Skin epidermis (tissue), 12 donors: ENCODE data around the gene FAR2.
A peak's percentile ranks its signal among the peaks of the same experiment; 100 is the strongest.
"Not testable (repeated sequence)": the region's sequence is repeated elsewhere in the genome, so short reads cannot be mapped to it uniquely, and the experiment has no call there.

Source experiments
- H3K27ac ChIP-seq, 21 experiments: fragments of 200-600 bp; sonication (generic) in 11 of 21; one replicate each; pipeline ENCODE4 v1.5.0; 2020; ENCODE audit warnings: mild to moderate bottlenecking in 3 of 21, inconsistent platforms in 2 of 21, moderate library complexity in 2 of 21
- H3K4me3 ChIP-seq, 7 experiments: fragments of 200-600 bp; sonication (generic) in 2 of 7; one replicate each; pipeline ENCODE4 v1.5.0; 2020; ENCODE audit warnings: inconsistent platforms in 2 of 7, mild to moderate bottlenecking in 2 of 7, moderate library complexity in 1 of 7

Gene FAR2

DNA sequence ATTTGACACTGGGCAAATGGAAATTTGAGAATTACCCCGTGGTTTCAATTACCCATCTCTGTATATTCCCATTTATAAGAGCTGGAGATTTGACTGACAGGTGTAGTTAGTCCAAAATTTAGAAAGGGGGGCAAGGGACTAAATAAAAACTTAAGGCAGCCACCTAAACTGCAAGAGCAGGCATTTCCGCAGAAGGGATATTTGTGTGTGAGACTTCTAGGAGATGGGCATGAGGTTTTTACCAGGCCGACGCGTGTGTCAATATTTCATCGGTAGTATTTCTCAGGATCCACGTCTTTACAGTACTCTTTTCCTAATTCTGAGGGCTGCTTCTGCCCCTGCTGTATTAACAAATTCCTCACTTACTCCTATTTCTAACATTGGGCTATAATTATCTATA, 1.4 kb downstream of the FAR2 start:
- Histone ChIP-seq H3K4me3 (no peak overlapping the region), H3K27ac (peak overlapping the region in 1 of 21 experiments; percentile 84)

DNA sequence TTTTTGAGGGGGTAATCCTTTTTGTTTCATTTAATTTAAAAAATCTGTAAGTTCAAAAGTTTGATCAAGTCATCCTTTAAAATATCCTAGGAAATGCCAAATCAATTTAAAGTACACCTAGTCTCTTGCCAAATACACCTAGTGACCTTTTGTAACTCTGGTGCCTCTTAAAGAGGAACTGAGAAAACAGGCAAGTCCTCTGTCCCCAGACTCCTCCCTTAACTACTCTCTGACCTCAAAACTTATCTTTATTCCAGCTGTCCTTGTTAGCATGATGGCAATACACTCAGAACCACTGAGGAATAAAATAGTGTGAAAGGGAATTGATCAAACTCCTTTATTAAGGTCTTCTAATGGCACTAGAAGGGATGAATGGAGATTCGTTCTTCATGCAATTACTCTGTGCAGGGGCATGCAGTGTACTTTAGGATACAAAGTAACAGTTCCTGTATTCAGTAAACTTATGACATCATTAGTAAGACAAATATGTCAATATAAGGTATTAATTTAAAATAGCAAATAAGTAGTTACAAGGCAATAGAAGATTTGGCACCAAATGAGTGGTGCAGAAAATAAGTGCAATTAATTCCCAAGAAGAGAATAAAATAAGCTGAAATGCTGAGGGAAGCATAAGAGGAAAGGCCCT, 3.3 kb downstream of the FAR2 start:
- H3K4me3 ChIP-seq: no peak overlapping the region

DNA sequence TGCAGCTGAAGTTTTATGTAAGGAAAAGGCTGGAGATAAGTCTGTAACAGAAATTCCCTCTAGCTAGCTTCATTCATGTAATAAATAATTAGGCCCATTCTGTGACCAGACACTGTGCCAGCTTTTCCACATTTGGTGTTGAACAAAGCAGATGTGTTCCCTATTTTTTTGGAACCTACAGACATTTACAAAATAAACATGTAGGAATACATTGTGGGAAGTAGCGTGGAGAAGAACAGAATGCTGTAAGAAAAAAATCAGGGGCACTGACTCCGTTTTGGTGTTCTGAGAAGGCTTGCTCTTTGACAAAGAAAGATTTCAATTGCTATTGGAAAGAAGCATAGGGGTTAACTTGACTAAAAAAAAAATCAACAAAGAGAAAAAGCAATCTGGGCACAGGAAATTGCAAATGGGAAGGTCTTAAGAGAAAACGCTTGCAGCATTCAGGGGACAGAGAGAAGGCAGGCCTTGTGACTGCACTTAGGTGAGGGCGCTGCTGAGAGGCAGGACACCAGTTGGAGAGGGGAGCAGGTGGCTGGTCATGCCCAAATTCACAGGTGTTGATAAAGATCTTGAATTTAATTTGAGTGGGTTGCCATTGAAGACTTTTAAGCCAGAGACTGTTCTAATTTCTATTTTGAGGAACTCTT, 4.0 kb downstream of the FAR2 start:
- peak overlapping the region in 4 of 21 experiments; percentile 13 to 51 (median 35) for H3K27ac ChIP-seq

More for the DNA sequence above, 3.3 kb downstream of the FAR2 start:
- H3K27ac ChIP-seq: peak overlapping the region in 2 of 21 experiments; percentile 13 to 23

DNA sequence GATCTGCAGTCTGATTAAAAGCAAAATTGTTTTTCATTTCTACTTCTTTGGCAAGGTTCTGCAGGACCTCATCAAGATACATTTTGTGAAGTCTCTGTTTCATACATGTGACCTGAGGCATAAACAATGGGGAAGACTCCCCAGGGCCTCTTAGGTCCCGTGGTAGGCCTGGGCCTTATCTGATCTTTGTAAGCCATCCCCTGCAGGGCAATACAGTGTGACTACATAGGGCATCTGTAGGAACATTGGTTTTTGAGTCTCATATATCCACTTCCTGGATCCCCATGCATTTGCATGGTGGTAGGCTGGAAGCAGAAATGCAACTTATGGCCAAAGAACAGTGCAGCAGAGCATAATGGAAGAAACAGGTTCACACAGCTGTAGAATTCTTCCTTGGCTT, 6.0 kb downstream of the FAR2 start:
- H3K27ac ChIP-seq: no peak overlapping the region
- no peak overlapping the region for H3K4me3 ChIP-seq

More for the DNA sequence above, 4.0 kb downstream of the FAR2 start:
- H3K4me3 ChIP-seq: no peak overlapping the region

- Histone ChIP-seq H3K27ac (peak overlapping the region in 1 of 21 experiments; percentile 38), H3K4me3 (no peak overlapping the region)
Observed at GRCh38 chr12:29157486-29157946, 8.4 kb downstream of the FAR2 start.

GRCh38 chr12:29158115-29158763, 9.2 kb downstream of the FAR2 start:
- H3K4me3 ChIP-seq: no peak overlapping the region
- H3K27ac ChIP-seq: peak overlapping the region in 1 of 21 experiments; percentile 38

- Histone ChIP-seq H3K27ac (peak overlapping the region in 2 of 21 experiments; percentile 9 to 11), H3K4me3 (no peak overlapping the region)
Observed at GRCh38 chr12:29159661-29160060, 10.6 kb downstream of the FAR2 start.

- H3K27ac ChIP-seq: peak overlapping the region in 1 of 21 experiments; percentile 11
- H3K4me3 ChIP-seq: no peak overlapping the region
Observed at GRCh38 chr12:29160230-29160629, 11.2 kb downstream of the FAR2 start.

GRCh38 chr12:29163146-29163545, 14.1 kb downstream of the FAR2 start:
- no peak overlapping the region for H3K4me3 ChIP-seq
- H3K27ac ChIP-seq: peak overlapping the region in 1 of 21 experiments; percentile 84

- Histone ChIP-seq H3K27ac (peak overlapping the region in 16 of 21 experiments; percentile 14 to 84 (median 56)), H3K4me3 (no peak overlapping the region)
Observed at GRCh38 chr12:29164477-29165393, 15.7 kb downstream of the FAR2 start.

GRCh38 chr12:29167445-29167844, 18.4 kb downstream of the FAR2 start:
- no peak overlapping the region for H3K27ac ChIP-seq
- H3K4me3 ChIP-seq: no peak overlapping the region

GRCh38 chr12:29167988-29168387, 18.9 kb downstream of the FAR2 start:
- no peak overlapping the region for H3K27ac ChIP-seq
- H3K4me3 ChIP-seq: no peak overlapping the region

DNA sequence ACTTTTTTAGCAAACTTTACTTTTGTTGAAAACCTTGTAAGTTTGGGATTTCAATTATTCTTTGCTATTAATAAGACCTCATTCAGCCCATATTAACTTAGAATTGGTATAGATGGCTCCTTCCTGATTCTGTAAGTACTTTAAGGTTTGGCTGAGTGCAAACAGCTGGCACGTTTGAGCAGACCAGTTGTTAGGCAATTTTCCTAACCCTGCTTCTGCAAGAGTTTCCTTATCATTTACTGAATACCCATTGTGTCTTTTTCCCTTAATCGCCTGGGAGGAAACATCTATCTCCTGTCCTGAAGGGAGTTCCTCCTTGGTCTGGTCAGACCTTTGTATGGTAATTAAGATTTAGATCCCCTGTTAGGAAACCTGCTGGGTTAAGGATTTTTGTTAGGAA, 20.9 kb downstream of the FAR2 start:
- not testable (repeated sequence) for H3K27ac ChIP-seq, H3K4me3 ChIP-seq

DNA sequence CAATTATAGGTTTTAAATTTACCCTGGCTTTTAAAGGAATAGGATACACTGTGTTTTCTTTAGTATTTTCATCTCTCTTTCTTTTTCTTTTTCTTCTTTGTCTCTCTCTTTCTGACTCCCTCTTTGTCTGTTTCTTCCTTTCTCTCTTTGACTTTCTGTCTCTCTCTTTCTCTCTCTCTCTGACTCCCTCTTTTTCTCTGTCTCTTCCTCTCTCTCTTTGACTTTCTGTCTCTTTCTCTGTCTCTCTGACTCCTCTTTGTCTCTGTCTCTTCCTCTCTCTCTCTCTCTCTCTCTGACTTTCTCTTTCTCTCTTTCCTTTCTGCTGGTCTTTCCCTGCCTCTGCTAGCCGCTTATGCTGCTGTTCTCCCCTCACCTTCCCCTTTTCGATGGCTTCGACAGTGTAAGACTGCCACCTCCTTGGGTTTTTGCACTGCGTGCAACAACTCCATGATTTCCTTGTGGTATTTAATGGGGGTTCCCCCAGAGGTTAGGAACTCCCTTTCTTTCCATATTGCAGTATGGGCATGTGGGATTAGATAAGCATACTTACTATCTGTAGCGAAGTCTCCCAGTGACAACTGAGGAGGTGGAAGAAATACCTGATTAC, 21.5 kb downstream of the FAR2 start:
- H3K27ac ChIP-seq, H3K4me3 ChIP-seq: not testable (repeated sequence)

DNA sequence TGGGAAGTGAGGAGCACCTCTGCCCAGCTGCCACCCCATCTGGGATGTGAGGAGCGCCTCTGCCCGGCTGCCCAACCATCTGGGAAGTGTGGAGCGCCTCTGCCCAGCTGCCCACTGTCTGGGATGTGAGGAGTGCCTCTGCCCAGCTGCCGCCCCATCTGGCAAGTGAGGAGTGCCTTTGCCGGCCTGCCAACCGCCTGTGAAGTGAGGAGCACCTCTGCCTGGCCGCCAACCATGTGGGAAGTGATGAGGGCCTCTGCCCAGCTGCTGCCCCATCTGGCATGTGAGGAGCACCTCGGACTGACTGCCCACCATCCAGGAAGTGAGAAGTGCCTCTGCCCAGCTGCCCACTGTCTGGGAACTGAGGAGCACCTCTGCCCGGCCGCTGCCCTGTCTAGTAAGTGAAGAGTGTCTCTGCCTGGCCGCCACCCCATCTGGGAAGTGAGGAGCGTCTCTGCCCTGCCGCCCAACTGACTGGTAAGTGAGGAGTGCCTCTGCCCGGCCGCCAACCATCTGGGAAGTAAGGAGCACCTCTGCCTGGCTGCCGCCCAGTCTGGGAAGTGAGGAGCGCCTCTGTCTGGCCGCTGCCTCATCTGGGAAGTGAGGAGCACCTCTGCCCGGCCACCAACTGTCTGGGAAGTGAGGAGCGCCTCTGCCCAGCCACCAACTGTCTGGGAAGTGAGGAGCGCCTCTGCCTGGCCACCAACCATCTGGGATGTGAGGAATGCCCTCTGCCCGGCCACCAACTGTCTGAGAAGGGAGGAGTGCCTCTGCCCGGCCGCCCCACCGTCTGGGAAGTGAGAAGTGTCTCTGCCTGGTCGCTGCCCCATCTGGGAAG, 22.6 kb downstream of the FAR2 start:
- no peak overlapping the region for H3K4me3 ChIP-seq
- H3K27ac ChIP-seq: no peak overlapping the region

GRCh38 chr12:29176941-29177340, 27.9 kb downstream of the FAR2 start:
- no peak overlapping the region for H3K4me3 ChIP-seq
- no peak overlapping the region for H3K27ac ChIP-seq

GRCh38 chr12:29182247-29182646, 33.2 kb downstream of the FAR2 start:
- not testable (repeated sequence) for H3K4me3 ChIP-seq, H3K27ac ChIP-seq

DNA sequence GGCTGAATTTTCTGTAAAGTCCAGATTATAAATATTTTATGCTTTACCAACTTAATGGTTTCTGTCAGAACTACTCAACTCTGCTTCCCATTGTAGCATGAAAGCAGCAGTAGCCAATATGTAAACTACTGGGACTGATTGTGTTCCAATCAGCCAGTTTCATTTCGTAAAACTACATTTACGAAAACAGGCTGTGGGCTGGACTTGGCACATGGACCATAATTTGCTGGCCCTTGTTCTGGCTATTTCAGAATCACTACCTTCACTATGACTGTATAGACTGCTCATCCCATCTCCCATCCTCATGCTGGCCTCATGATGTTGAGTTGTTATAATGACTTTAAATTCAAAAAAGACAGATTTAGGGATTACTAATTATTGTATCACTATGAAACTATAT, 38.7 kb downstream of the FAR2 start:
- no peak overlapping the region for H3K4me3 ChIP-seq
- no peak overlapping the region for H3K27ac ChIP-seq
